ENCODE data around the gene COL20A1.

COL20A1 gene

DNA sequence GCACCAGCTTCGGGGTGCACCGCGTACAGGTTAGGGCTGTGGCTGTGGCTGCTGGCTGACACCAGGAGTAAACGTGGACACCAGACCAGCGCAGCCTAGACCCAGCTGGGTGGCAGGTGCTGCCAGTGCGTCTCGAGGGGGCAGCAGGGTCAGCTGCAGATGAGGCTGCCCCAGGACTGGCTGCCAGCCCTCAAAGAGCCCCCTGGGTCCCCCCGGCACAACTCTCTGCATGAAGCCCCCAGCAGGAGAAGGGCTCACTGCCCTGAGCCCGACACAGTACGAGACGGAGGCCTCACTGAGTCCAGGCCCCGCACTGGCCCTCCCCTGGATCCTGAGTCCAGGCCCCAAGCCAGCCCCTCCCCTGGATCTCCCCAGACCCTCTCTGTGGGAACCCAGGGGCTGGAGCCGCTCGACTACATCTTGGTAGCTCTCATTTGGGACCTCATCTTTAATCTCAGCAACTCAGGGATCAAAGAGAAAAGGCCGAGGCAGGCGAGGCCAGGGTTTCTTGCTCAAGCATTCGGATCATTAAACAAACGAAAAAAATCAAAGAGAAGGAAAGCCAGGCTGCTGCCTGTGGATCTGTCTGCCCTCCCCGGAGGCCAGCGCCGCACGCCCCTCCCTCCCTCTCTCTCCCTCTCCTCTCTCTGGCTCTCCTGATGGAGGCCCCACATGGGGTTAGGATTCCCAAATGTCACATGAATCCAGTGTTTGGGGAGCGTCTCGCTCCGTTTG lies 31.8 kb upstream of the COL20A1 start:
- no peak for DNase-seq

DNA sequence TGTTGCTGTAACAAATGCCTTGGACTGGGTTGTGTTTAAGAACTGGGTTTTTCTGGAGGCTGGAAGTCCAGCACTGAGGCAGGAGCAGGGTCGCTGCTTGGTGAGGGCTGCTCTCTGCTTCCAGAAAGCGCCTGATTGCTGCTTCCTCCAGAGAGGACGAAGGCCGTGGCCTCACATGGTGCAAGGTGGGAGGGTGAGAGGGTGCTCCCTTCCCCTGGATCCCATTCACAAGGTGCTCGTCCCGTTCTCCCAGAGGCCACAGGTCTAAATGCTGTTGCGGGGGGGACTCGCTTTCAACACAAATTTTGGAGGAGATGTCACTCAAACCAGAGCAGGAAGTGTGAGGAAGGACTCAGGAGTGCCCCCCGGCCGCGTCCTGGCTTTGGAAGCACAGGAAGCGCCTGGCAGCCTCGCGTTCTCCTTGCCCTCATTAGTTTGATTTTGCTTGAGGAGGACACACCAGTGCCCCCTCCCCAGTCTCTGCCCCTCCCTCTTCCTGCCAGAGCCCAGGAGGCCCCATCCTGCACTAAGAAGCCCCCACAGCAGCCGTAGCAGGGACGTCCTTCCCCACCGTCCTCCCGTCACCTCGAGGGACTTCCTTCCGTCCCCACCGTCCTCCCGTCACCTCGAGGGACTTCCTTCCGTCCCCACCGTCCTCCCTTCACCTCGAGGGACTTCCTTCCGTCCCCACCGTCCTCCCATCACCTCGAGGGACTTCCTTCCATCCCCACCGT lies 31.0 kb upstream of the COL20A1 start:
- no peak for DNase-seq

DNA sequence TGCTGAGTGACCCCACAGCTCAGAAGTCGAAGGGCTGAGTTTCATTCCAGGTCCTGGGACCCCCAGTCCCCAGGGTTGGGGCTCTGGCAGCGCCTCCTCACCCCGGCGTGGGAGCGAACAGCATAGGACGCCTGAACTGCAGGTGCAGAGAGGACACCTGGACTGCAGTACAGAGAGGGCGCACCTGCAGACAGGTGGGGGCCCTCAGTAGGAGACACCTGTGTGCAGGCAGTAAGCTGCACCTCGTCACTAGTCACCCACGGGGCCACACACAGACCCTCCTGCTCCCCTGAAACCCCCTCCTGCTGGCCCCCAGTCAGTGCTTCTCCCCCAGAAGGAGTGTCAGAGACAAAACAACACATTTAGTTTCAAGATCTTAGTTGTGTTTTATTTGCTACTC lies 30.1 kb upstream of the COL20A1 start:
- no peak for DNase-seq

DNA sequence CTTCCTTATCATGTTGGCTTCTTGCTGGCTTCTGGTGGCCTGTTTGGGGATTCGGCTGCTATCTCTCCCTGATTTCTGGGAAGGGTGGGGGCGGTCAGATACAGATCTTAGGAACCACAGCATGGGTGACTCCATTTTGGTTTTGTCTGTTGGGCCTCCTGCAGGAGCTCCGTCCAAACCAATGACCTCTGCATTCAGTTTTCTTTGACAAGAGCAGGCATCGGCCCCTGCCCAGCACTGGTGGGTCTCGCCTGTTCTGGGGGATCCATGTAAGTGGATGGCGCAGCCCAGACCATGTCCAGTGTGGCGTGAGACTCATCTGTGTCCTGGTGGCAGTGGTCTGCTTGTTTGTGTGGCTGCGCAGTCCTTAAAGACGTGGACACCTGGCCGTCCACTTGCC lies 29.0 kb upstream of the COL20A1 start:
- no peak for DNase-seq

DNA sequence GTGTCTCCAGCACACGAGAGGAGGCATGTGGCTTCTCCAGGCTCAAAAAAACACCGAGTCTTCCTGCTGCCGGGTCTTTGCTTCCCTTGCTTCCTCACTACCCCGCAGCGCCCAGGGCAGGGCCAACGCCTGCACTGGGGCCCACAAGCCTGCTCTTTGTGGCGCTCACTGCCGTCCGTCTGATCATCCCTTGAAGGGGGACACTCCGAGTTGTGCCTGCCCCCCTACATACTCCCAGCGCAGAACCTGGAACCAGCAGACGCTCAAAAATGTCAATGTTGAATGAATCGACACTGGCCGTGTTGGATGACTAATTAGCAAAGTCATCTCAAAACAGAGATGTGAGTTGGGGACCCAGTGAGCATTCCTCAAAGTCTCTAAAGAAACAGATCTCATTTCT lies 28.5 kb upstream of the COL20A1 start:
- no peak for DNase-seq

DNA sequence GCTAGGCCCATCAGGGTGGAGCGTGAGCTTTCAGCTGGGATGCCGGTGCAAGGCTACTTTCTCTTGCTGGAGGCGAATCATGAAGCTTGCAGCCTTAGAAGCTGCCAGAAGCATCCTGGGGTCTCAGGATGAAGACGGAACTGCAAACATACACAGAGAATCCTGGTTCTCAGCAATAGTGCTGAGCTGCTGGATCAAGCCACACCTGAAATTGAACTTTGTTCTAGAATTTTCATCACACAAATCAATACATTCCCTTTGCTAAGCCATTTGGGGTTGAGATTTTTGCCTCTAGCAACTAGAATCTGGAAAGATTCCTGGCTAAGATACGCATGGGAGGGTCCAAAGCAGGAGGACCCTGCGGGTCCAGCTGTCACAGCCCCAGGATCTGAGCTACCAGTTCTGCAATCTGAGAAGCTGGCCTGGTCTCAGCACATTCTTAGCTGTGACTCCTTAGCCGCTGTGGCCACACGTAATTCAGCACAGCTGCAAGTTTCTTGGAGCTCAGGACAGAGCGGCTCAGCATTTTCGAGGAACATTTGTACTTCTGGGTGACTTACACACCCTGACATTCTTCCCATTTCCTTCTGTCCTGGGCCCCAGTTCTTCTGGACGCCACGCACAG lies 27.0 kb upstream of the COL20A1 start:
- DNase-seq = no peak

DNA sequence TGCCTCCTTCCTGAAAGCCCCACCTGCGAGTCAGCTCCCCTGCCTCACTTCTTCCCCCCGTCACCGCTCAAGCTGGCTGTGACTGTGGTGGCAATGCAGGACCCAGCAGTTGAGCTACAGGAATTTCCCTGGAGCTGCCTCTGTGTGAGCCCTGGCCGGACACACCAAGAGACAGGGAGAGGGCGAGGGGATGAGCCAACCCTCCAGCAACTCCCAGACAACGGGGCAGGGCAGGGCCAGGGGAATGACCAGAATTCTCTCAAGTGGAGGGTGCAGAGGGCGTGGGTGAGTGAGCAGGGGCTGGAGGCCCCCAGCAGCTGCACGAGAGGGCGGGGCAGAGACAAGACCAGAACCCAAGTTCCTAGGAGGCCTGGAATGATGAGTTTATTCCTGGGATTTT lies 25.3 kb upstream of the COL20A1 start:
- DNase-seq = no peak

DNA sequence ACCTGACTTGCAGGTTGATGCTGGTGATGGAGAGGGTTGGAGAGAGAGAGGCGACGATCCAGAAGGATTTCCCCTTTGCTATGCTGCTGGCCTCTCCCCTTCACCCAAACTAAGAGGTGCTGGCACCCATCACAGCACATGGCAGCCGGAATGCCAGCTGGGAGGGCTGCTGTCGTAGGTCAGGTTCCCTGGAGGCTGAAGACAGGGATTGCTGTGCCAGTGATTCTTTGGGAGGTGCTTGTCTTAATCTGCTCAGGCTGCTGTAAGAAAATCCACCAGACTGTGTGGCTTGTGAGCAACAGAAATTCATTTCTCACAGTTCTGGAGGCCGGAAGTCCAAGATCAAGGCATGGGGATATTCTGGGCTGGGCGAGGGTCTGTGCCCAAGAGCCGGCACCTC lies 24.7 kb upstream of the COL20A1 start:
- DNase-seq = no peak

DNA sequence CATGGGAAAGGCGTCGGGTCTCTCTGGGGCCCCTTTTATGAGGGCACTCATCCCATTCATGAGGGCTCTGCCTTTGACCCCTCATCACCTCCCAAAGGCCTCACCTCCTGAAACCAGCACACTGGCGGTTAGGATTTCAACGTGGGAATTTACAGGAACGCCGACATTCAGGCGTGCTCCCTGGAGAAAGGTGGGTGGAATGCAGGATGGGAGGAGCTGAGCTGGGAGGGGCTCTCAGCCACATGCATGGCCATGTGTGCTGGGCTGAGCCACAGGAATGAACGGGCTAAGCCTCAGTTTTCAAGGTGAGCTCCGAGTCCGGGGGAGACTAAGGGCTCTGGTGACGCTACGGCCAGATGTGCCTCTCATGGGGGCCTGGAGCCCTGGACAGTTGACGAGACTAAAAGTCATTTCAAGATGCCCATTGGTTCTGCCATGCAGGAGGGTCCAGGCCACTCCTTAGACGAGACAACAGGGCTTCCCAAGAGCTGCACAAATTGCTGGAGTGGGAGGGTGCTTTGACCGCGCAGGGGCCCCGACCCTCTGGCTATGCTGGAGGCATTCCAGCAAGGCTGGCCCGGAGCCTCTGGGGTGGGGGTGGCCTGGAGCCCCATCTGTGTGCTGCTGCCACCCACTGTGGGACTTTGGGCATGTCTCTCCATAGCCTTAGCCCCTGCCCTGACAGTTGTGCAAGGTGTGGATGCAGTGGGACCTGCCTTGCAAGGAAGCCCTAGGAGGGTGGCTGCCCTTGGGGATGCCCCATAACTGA lies 24.1 kb upstream of the COL20A1 start:
- DNase-seq = no peak

DNA sequence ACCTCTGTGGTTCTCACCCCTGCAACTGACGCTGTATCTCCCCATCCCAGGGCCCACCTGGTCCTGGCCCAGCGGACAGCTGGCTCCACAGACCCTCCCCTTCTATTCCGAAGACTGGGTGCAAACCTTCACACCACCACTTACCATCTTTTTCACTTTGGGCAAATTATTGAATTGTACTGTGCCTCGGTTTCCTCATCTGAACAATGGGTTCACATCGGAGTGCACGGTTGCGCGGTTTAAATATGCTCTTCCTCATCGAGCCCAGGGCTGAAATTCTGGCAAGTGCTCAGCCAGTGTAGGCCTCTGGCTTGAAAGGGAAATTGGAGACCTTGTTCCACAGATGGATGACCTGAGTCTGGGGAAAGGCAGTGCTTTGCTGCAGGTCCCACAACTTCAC lies 23.3 kb upstream of the COL20A1 start:
- no peak for DNase-seq

DNA sequence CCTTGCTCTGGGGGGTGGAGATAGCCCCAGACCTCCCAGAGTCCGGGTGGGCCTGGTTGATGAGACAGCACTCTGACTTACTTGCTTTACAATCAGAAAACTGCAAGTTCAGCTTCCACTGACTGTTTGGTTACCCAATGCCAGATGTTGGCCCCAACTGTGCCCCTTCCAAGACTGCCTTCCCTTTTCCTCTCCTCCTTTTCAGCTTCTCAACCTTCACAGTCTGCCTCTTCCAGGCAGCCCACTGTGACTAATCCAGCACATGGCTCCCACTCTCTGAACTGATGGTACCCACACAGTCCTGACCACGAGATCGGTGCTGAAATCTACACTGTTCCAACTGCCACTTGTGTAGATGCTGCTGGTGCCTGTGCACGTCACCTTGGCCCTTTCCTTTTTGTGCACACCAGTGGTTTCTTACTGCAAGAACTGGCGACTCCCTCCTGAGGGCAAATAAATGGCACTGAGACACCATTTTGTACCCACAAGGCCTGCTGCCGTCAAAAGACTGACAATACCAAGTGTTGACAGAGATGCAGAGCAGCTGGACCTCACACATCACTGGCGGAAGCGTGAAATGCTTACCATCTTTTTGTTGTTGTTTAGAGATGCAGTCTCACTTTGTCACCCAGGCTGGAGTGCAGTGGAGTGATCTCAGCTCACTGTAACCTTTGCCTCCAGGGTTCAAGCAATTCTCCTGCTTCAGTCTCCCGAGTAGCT lies 22.2 kb upstream of the COL20A1 start:
- no peak for DNase-seq

DNA sequence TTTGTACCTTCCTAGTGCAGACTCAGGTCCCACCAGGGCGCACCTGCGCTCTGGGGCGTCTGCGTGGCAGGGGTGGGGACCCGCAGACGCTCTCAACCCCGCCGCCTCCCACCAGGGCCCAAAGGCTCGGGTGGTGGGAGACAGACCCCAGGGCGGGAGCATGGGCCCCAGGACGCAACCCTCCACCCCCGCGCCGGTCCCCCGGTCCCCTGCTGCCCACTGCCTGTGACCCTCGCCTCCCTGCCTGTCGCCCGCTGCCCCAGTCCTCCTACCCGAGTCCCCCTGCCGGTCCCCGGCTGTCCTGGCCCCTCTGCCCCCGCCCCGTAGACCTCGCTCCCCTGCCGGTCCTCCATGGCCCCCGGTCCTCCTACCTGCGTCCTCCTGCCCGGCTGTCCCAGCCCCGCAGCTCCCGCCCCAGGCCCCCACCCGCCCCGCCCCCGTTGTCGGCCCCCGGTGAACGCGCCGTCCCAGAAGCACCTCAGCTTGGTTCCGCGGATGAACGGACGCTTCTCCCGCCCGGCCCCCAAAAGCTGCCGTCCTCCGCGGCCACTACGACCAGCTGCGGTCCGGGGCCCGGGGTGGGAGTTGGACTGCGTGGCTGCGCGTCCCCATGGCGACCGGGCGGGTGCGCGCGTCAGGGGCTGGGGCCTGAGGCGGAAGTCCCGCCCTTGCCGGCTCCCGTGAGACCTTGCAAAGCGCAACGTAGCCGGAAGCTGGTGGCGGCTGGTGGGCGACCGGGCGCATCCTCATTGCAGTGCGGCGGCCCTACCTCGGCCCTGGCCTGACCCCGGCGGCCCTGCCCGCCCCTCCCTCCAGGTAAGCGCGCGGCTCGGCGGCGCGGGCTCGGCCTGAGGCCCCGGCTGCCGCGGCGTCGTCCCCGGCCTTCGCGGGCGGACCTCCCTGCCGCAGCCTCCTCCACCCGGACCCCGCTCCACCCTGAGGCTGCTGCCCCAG lies 20.6 kb upstream of the COL20A1 start, which contains the start of gene ARFGAP1:
TSS of gene ARFGAP1 (plus strand) at position 709 of the 954 bp plus-strand sequence. CDS start 2,768 bp downstream, outside the sequence.
- peak; percentile 81 for DNase-seq

DNA sequence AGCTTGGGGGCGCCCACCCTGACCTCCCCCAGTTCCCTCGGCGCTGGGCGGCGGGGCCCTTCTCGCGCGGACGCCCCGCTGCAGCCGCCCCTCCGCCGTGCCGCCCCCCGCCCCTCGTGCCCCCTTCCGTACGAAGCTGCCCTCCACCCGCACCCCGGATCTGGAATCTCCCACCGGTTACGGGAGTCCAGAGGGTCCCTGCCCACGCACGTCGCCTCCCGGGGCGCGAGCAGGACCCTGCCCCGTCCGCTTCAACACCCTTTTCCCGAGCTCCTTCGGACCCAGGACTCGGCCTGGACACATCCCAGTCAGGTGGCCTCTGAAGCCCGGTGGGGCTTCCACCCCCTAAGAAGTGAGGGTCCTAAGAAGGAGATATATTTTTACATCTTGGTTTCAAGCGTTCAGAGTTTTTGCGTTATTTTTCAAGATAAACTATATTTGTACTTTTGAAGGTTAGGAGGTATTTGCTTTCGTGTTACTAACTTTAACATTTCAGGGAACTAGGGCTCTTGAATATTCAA lies 19.9 kb upstream of the COL20A1 start:
- DNase-seq = no peak

DNA sequence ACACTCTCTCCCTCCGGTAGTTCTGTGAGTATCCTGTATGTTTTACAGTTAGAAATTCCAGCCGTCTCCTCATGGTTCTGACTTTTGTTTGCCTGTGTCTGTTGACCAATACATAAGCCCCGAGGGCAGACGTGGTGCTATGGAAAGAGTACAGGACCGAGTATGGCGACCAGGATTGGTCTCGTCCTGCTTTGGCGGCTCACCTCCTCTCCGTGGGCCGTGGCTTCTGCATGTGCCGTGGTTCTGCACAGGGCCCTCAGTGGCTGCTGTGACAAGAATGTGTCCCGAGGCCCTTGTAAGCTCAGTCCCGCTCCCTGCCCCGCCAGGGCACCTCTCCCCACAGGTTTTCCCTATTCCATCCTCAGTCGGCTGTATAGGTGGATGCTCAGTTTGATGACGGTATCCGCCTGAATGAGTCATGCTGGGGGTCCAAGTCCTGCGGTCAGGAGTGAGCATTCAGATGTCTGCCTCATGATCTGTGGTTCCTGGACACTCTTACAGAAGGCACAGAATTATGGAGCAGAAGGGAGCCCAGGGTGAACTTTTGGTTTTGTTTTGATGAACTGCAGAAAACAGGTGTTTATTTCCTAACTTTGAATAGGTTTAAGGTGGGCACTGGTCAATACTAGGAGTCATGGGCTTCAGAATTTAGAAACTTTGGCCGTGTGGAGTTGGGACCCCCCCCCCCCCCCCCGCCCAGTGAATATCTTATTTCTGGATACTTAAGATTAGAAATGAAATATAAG lies 19.2 kb upstream of the COL20A1 start:
- no peak for DNase-seq

DNA sequence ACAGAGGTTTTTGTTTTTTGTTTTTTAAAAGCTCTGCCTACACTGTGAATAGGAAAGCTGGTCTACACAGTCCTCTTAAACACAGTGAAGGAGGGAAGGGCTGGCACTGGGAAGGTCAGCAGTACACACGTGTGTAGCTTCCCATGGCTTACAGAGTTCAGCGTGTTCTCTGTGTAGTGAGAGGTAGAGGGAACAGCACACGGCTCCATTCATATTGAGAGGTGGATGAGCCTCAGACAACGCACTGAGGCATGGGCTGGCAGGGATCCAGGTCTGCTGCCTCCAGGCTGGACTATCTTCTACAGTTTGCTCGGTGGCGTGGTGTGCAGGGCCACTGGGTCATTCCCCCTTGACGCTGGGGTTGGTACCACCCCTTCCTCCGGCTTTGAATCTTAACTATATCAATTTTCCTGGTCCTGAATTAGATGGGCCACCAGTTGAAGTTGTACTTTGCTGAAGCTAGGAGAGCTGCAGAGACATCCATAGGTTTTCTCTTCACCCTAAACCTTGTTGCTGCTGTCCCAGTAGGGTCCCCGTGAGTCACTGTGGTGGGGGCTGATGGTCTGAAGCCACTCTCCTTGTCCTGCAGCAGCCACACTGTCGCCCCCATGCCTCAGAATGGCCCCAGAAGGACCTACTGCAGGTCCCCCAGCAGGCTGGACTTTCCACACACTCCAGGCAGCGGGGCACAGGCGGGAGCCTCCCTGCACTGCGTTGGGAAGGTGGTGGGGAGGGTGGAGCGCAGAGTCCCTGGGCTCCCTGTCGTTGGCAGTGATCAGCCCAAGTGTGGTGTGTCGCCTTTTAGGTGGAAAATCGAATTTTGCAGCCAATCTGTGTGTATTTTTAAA lies 18.4 kb upstream of the COL20A1 start:
- DNase-seq = no peak

DNA sequence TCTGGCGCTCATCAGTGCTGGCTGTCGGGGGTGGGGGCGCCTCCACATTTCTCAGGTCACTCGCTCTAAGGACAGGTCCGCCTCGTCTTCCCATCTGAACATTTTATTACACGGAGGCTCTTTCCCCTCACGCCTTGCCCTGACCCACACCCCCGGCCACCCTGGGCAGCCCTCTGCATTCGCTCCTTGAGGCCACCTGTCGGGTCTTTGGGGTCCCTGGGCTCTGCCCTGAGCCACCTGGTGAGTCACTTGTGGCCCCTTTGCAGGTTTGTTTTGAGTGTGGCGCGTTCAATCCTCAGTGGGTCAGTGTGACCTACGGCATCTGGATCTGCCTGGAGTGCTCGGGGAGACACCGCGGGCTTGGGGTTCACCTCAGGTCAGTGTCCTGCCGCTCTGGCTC lies 17.2 kb upstream of the COL20A1 start:
- DNase-seq = no peak

DNA sequence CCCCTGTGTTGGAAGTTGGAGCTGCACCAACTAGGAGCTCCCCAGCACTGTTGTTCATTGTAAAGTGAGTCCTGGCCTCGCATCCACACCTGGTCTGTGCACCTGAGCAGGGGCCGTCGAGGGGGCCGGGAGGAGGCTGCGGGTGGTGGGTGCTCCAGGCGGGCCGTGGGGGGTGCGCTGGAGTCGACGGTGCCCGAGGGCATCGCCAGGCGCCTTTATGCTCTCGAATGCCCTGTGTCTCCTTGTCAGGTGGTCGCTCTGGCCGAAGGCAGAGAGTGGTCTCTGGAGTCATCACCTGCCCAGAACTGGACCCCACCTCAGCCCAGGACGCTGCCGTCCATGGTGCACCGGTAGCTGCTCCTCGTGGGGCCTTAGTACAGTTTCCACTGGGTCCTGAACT lies 16.0 kb upstream of the COL20A1 start:
- no peak for DNase-seq

DNA sequence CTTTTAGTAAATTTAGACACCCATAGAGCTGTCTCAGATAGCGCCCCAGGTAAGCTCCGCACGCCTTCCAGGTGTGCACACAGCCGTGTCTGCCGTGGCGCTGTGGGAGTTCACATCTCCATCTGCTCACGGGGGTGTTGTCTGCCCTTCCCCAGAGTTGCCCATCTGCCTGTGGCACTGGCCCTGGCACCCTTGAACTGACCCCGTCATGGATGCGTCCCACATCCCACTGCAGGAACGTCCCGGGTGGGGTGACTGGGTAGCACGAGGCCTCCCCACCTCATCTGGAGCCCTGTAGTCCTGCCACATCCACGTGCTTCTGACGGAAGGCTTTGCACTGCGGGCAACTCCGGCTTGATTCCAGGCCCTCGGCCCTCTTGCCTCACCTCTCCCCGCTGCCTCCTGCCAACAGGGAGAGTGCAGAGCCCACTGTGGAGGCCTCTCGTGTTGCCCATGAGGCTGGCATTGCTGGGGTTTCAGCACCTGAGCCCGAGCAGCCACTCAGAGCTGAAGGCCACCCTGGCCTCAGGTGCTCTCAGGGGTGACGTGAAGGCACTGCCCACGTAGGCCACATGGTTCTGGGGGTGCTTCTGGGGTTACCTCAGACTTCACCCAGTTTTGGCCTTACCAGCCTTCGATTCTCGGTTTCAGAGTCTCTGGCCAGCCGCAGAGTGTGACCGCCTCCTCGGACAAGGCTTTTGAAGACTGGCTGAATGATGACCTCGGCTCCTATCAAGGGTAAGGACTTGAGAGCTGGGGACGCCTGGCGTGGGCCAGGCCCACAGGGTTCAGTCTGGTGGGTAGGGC lies 15.3 kb upstream of the COL20A1 start:
- no peak for DNase-seq

DNA sequence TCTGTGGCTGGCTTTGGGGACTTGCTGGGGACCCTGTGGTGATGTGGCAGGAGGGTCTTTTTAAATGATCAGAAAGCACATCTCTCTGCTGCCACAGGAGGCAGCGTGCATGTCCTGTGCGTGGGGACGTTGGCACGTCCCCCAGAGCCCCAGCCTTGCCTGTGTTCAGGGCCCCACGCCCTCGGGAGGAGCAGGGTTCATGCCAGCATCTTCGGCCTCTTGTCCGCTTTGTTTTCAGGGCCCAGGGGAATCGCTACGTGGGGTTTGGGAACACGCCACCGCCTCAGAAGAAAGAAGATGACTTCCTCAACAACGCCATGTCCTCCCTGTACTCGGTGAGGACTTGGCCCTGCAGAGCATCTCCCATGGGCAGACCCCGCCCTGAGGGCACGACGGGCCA lies 14.3 kb upstream of the COL20A1 start:
- DNase-seq = no peak
